DND-41 (cell line): Measurements from ENCODE around the gene POLR1G.

Experiments
- EZH2 ChIP-seq: IDR thresholded peaks from 3 replicates; pipeline ENCODE4 v1.6.1; 2012; ENCODE audit warnings: borderline replicate concordance, low read depth, mild to moderate bottlenecking, moderate library complexity, low read length, inconsistent platforms; ENCODE audit not compliant: severe bottlenecking
- TF ChIP-seq, protein P1 (sequence below): IDR thresholded peaks from 2 replicates; pipeline ENCODE4 v1.5.1; 2012; ENCODE audit warnings: borderline replicate concordance, low read length, moderate library complexity, mild to moderate bottlenecking; ENCODE audit not compliant: poor library complexity, severe bottlenecking; ENCODE audit errors: extremely low read depth

DNA sequence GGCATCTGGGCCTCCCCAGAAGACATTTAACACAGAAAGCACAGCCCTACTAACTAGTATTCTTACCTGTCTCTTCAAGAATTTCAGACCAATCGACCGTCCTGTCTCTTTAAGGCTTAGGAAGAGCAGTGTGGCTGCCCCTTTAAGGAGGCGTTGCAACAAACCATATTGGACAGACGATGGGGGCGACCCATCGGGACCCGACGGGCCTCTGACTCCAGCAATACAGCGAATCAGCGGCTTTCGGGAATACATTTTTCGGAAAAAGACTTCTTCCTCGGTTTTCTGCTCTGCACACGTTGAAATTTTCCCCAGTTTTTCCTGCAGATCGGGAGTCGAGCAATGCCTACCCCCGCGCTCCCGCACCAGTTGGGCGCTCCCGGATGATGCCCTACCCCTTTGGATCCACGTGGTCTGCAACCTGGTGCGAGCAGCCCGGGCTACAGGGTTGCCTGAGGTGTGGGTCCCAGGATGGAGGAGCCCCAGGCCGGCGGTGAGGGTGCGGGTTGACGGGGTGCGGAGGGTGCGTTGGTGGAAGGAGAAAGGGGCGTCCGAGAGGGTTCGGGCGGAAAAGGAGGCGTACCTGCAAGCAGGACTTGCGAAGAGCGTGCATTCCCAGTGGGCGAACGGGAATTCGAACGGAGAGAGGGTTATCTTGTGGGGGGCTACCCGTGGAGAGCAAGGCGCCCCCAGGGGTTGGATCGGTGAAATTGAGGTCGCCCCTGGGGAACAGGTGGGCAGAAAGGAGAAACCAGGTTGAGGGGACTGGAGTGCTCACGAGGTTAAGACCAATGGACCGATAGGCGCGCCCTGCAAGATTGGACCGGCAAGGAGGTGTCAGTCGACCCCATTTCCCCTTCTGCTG is at the start of gene POLR1G:
- TF ChIP-seq, protein P1, sequence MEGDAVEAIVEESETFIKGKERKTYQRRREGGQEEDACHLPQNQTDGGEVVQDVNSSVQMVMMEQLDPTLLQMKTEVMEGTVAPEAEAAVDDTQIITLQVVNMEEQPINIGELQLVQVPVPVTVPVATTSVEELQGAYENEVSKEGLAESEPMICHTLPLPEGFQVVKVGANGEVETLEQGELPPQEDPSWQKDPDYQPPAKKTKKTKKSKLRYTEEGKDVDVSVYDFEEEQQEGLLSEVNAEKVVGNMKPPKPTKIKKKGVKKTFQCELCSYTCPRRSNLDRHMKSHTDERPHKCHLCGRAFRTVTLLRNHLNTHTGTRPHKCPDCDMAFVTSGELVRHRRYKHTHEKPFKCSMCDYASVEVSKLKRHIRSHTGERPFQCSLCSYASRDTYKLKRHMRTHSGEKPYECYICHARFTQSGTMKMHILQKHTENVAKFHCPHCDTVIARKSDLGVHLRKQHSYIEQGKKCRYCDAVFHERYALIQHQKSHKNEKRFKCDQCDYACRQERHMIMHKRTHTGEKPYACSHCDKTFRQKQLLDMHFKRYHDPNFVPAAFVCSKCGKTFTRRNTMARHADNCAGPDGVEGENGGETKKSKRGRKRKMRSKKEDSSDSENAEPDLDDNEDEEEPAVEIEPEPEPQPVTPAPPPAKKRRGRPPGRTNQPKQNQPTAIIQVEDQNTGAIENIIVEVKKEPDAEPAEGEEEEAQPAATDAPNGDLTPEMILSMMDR: no peak
- TF ChIP-seq EZH2: no peak
